ENCODE results near the gene MMAB. TPM values are rescaled to one million over a fixed set of nuclear protein-coding genes. Genes with fewer than 3 reads are reported as not detected.
"Not testable (repeated sequence)": the region's sequence is repeated elsewhere in the genome, so short reads cannot be mapped to it uniquely, and the experiment has no call there.

Gene MMAB
- total and polyA plus RNA-seq, 5 experiments from 2014 or later: 20.6 to 39.1 (median 28.2) TPM

DNA sequence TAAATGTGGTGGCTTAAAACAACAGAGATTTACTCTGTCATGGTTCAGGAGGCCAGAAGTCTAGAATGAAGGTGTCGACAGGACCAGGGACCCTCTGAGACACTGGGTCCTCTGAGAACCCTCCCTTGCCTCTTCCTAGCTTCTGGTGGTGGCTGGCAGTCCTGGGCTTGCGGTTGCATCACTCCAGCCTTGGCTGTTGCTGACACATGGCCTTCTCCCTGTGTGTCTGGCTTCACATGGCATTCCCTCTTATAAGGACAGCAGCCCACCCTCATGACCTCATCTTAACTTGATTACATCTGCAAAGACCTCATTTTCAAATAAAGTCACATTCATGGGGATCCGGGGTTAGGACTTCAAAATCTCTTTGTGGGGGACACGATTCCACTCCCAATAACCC, 37.2 kb upstream of the MMAB start:
- Mint-ChIP-seq H3K27me3 (peaks cover 3 to 52% (median 18%) of the 10 kb centered on the region in 5 donors), H3K4me1 (no peaks in the 10 kb centered on the region), H3K9me3 (no peaks in the 10 kb centered on the region), H3K27ac (no peak overlapping the region), H3K4me3 (no peak overlapping the region), H3K36me3 (no peaks in the 10 kb centered on the region)
- POLR2A ChIA-PET: no interaction called here
- no peak for DNase-seq
- no peak for ATAC-seq

DNA sequence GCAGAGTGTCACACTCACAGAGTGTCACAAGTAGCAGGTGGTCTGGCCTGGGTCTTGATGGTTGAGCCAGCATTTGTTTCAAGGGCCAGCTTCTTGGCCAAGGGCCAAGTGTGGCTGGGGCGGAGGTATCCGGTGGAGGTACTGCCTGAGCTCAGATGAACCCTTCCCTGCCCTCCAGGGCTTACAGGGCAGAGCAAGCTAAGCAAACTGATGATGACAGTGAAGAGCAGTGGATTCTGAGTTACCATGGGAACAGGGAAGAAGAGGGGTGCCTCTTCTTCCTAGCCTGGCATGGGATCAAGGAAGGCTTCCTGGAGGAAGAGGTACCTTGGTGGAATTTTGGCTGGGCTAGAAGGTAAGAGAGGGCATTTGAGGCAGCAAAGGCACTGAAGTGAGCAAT, 36.0 kb upstream of the MMAB start:
- no peaks in the 10 kb centered on the region for H3K4me1 Mint-ChIP-seq
- H3K27ac Mint-ChIP-seq: peak overlapping the region in 1 of 10 donors; percentile 24
- no peaks in the 10 kb centered on the region for H3K36me3 Mint-ChIP-seq
- POLR2A ChIA-PET: no interaction called here
- H3K4me3 Mint-ChIP-seq: no peak overlapping the region
- peaks cover 0 to 50% (median 18%) of the 10 kb centered on the region in 5 donors for H3K27me3 Mint-ChIP-seq
- DNase-seq: no peak
- no peak for ATAC-seq
- H3K9me3 Mint-ChIP-seq: no peaks in the 10 kb centered on the region

DNA sequence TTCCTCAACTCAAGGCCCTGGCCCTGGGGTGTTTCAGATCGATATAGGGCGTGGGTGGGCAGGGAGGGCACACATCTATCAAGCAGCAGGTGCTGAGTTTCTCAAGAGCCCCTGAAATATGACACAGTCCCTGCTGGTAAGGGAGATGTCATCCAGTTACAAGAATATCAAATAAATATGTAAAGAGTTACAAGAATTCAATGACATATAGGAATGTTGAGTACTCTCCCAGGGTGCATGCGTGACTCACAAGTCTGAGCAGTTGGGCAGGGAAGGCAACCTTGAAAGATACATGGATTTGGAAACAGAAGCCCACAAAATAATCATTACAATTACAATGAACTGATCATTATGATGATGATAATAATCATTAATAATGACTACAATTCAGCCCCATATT, 35.5 kb upstream of the MMAB start:
- Mint-ChIP-seq H3K27me3 (peaks cover 0 to 50% (median 18%) of the 10 kb centered on the region in 5 donors), H3K4me3 (no peak overlapping the region), H3K27ac (no peak overlapping the region), H3K36me3 (no peaks in the 10 kb centered on the region), H3K4me1 (no peaks in the 10 kb centered on the region), H3K9me3 (no peaks in the 10 kb centered on the region)
- DNase-seq (no peak), ATAC-seq (no peak)
- POLR2A ChIA-PET: no interaction called here

DNA sequence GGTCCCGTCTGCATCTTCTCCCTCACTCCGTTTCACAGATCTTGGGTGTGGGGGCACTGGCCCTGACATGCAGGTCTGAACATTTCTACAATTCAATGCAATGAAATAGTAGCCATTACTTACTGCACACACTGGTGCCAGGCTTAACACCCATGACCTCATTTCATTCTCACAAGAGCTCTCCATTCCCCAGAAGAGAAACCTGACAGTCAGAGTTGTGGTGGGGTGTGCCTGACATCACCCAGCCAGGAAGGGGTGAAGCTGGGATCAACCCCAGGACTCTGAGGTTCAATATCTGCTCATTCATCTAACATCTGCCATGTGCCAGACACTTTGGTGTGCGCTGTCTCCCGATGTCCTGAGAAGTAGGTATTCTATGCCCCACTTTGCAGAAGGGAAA, 35.0 kb upstream of the MMAB start:
- no peak for ATAC-seq
- Mint-ChIP-seq H3K9me3 (no peaks in the 10 kb centered on the region), H3K27me3 (peaks cover 0 to 50% (median 18%) of the 10 kb centered on the region in 5 donors), H3K4me3 (no peak overlapping the region), H3K36me3 (no peaks in the 10 kb centered on the region), H3K27ac (no peak overlapping the region), H3K4me1 (no peaks in the 10 kb centered on the region)
- no peak for DNase-seq
- POLR2A ChIA-PET: no interaction called here

DNA sequence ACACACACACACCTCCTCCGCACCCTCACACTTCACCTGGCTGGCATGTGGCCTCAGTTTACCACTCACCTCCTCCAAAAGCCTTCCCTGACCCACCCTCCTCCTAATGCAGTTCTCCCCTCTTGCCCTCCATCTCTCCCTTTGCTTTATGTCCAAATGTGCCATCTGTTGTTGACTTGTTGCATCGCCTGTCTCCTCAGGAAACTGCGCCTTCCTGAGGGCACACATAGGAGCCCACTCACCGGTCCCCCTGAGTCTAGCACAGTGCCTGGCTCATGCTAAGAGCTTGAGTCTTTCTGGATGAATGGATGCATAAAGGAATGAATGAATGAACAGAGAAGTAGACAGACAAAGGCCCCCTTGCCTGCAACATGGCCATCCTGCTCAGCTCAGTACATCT, 34.3 kb upstream of the MMAB start:
- Mint-ChIP-seq H3K27me3 (peaks cover 0 to 47% (median 12%) of the 10 kb centered on the region in 5 donors), H3K4me1 (no peaks in the 10 kb centered on the region), H3K9me3 (no peaks in the 10 kb centered on the region), H3K27ac (peak overlapping the region in 1 of 10 donors; percentile 16), H3K4me3 (no peak overlapping the region), H3K36me3 (no peaks in the 10 kb centered on the region)
- POLR2A ChIA-PET: no interaction called here
- ATAC-seq (no peak), DNase-seq (no peak)

DNA sequence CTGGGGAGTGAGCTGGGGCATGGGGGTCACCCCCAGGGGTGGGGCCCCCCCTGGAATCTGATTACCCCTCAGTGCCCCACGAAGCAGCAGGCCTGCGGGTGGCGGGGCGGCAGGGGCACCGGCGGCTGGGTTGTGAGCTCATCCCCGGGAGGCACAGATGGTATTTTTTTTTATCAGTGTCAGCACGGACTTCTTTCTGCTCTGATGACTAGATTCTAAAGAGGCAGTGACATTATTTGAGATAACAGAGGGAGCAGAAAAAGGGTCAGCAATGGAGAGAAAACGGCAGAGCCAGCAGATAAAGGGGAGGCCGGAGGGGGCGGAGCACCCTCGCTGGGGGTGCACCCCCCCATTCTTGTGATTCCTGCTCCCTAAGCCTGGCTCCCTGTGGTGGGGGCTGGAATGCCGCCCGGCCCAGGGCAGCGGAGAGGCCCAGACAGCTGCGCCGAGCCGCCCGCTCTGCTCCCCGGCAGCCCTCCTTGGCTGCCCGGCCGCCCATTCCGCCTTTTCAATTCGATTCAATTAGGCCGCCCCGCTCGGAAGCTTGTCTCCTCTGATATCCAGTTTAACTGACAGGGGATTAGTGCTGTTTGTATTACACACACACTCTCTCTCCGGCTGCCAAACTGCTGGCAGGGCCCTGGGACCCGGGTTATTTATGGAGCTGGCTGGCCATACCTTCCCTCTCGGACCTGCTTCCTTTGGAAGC, 33.2 kb upstream of the MMAB start:
- Mint-ChIP-seq H3K27me3 (peaks cover 0 to 42% (median 12%) of the 10 kb centered on the region in 5 donors), H3K27ac (no peak overlapping the region), H3K4me3 (no peak overlapping the region), H3K36me3 (no peaks in the 10 kb centered on the region), H3K4me1 (no peaks in the 10 kb centered on the region), H3K9me3 (no peaks in the 10 kb centered on the region)
- POLR2A ChIA-PET: no interaction called here
- no peak for DNase-seq
- no peak for ATAC-seq

DNA sequence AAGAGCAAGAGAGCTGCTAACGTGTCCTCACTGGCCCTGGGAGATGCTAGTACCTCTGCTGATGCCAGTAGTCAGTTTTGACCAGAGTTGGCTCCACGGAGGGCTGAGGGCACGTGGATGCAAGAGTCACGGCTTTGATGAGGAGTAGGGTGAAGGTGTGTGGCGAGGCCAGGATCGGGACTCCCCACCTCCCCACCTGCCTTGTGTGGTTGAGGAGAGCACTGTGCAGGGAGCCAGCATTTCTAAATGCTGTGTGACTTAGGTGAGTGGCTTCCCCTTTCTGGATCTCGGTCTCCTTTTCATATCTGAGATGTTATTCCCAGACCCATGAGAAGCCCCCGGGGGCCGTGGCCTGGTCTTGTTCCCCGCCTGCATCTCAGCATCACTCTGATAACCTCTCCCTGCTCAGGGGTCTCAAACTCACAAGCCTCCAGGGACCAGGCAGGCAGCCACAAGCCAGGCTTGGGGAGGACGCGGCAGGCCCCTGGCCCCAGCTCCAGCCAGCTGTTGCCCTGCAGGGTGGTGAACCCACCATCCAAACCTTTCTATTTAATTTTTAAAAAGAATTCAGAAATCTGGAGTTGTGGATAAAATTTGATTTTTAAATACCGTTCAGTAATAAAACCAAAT, 32.4 kb upstream of the MMAB start:
- peaks cover 0 to 42% (median 12%) of the 10 kb centered on the region in 5 donors for H3K27me3 Mint-ChIP-seq
- DNase-seq (no peak), ATAC-seq (no peak)
- no peaks in the 10 kb centered on the region for H3K9me3 Mint-ChIP-seq
- peak overlapping the region in 1 of 10 donors; percentile 15 for H3K27ac Mint-ChIP-seq
- no peaks in the 10 kb centered on the region for H3K36me3 Mint-ChIP-seq
- no peak overlapping the region for H3K4me3 Mint-ChIP-seq
- POLR2A ChIA-PET: no interaction called here
- no peaks in the 10 kb centered on the region for H3K4me1 Mint-ChIP-seq

DNA sequence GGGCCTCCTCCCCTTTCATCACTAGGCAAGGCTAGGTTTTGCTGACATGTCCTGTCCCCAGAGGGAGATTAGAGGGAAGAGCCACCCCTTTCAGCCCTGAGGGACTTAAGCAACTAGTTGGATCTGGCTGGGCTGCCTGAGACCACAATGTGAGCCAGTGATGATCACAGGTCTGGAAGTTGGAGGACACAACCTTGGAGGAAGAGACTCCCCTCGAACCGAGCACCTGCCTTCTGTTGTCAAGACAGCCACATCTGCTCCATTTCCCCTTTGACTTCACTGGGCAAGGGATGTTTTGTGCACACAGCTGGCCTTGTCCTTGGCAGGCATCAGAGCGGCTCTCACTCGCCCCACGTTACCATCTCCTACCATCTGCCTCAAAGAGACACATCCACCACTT, 31.7 kb upstream of the MMAB start:
- ATAC-seq: no peak

DNA sequence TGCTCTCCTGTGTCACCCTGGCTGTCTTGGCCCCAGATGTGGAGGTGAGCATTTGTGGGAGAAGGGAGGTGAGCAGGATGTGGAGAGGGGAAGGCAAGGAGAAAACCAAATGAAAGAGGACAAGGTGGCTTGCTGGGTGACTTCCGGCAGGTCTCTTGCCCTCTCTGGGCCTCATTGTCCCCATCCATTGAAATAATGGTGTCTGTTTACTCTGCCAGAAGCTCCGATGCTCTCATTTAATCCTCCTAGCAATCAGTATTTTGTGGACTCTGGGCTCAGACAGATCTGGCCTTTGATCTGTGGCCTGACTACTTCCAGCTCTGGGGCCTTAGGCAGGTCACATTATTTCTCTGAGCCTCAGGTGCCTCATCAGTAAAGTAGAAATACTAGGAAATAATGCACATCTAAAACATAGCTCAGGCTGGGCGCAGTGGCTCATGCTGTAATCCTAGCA, 30.9 kb upstream of the MMAB start:
- no peaks in the 10 kb centered on the region for H3K4me1 Mint-ChIP-seq
- H3K4me3 Mint-ChIP-seq: no peak overlapping the region
- H3K27ac Mint-ChIP-seq: peak overlapping the region in 1 of 10 donors; percentile 52
- DNase-seq (no peak), ATAC-seq (no peak)
- no peaks in the 10 kb centered on the region for H3K36me3 Mint-ChIP-seq
- H3K9me3 Mint-ChIP-seq: no peaks in the 10 kb centered on the region
- POLR2A ChIA-PET: no interaction called here
- peaks cover 0 to 38% (median 9%) of the 10 kb centered on the region in 5 donors for H3K27me3 Mint-ChIP-seq

More for the DNA sequence above, 31.7 kb upstream of the MMAB start:
- no peak for DNase-seq
- H3K27ac Mint-ChIP-seq: peak overlapping the region in 1 of 10 donors; percentile 15
- POLR2A ChIA-PET: no interaction called here
- H3K4me3 Mint-ChIP-seq: no peak overlapping the region
- no peaks in the 10 kb centered on the region for H3K4me1 Mint-ChIP-seq
- H3K9me3 Mint-ChIP-seq: no peaks in the 10 kb centered on the region
- H3K36me3 Mint-ChIP-seq: no peaks in the 10 kb centered on the region
- H3K27me3 Mint-ChIP-seq: peaks cover 0 to 42% (median 12%) of the 10 kb centered on the region in 5 donors

DNA sequence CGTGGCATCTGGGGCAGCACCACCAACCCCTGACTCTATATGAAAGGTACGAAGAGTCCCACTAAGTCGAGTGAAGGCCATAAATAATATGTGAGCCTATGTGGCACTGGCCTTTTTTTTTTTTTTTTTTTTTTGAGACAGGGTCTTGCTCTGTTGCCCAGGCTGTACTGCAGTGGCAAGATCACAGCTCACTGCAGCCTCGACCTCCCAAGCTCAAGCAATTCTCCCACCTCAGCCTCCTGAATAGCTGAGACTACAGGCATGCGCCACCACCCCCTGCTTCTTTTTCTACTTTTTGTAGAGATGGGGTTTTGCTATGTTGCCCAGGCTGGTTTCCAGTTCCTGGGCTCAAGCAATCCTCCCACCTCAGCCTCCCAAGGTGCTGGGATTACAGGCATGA, 28.8 kb upstream of the MMAB start:
- not testable (repeated sequence) for H3K9me3 Mint-ChIP-seq, H3K36me3 Mint-ChIP-seq, H3K4me1 Mint-ChIP-seq, DNase-seq, ATAC-seq, H3K4me3 Mint-ChIP-seq
- POLR2A ChIA-PET: interaction anchor here (0.7 kb wide), 1 partner anchor 312 kb away, joined by 4 read pairs; no protein-coding TSS in a partner anchor
- Mint-ChIP-seq H3K27ac (peak overlapping the region in 1 of 10 donors; percentile 77), H3K27me3 (peaks cover 0 to 24% (median 1%) of the 10 kb centered on the region in 5 donors)

DNA sequence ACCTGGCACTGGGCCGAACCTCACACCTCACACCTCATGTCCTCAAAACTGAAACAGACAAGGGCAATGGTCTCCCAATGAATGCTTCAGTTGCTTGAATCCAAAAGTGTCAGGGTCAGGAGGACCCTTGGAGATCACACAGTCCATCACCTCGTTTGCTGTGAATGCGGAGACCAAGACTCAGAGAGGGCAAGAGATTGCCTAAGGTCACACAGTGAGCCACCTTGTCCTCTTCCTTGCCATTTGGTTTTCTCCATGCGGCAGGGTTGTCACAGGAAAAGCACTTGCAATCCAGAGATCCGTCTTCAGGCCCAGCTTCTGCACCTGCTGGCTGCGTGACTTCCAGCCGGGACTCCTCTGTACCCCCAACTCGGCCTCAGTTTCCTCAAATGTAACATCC, 28.3 kb upstream of the MMAB start:
- Mint-ChIP-seq H3K27ac (peak overlapping the region in 1 of 10 donors; percentile 54), H3K9me3 (no peaks in the 10 kb centered on the region), H3K4me3 (no peak overlapping the region), H3K36me3 (no peaks in the 10 kb centered on the region), H3K4me1 (peaks cover 6 to 9% (median 7%) of the 10 kb centered on the region in 4 donors), H3K27me3 (peaks cover 0 to 18% (median 1%) of the 10 kb centered on the region in 5 donors)
- no peak for ATAC-seq
- no peak for DNase-seq
- POLR2A ChIA-PET: no interaction called here

DNA sequence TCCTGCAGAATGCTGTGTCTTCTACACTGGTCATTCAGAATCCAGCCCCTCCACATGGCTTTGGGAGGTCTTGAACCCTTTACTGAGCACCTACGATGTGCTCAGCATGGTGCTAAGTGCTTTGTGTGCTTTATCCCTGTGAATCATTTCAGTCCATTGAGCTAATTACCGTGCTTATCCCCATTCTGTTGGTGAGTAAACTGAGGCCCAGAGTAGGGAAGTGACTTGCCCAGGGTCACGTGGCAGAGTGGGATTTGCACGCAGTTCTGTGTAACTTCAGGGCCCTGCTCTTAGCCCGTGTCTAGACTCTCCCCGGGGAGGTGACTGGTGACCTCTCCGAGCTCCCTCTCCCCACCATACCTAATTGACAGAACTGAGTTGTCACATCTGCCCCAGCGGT, 27.7 kb upstream of the MMAB start:
- Mint-ChIP-seq H3K4me3 (no peak overlapping the region), H3K4me1 (peaks cover 6 to 9% (median 7%) of the 10 kb centered on the region in 4 donors), H3K27ac (peak overlapping the region in 1 of 10 donors; percentile 59), H3K9me3 (no peaks in the 10 kb centered on the region), H3K27me3 (peaks cover 0 to 13% (median 1%) of the 10 kb centered on the region in 5 donors), H3K36me3 (no peaks in the 10 kb centered on the region)
- no peak for DNase-seq
- ATAC-seq: no peak
- POLR2A ChIA-PET: no interaction called here

DNA sequence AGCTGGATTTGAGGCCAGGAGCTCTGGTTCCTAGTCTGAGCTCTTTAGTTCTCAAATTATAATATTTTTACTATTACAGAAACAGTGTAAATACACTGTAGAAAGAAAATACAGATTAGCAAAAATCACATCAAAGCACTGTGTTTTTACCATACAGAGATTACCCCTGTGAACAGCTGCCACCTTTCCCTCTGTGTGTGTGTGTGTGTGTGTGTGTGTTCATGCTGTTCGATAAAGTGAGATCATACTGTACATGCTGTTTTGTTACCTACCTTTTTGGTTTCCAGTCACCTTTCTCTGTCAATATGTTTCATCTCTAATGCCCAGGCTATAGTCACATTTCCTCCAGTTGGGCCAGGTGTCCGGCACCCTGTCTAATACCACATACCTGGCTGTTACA, 27.2 kb upstream of the MMAB start:
- H3K27ac Mint-ChIP-seq: peak overlapping the region in 1 of 10 donors; percentile 46
- no peaks in the 10 kb centered on the region for H3K36me3 Mint-ChIP-seq
- H3K4me3 Mint-ChIP-seq: no peak overlapping the region
- peaks cover 10 to 14% (median 12%) of the 10 kb centered on the region in 4 donors for H3K4me1 Mint-ChIP-seq
- DNase-seq (no peak), ATAC-seq (no peak)
- peaks cover 0 to 8% (median under 1%) of the 10 kb centered on the region in 5 donors for H3K27me3 Mint-ChIP-seq
- H3K9me3 Mint-ChIP-seq: no peaks in the 10 kb centered on the region
- POLR2A ChIA-PET: interaction anchor here (0.5 kb wide), 1 partner anchor 48 kb away, joined by 4 read pairs; no protein-coding TSS in a partner anchor

Data from naive thymus-derived CD8-positive, alpha-beta T cell (primary cell).